ENCODE data around the gene CRMP1.

- TF ChIP-seq CTCF (conservative IDR thresholded peaks at IDR 0.05) (no peak), EZH2 (IDR thresholded peaks at IDR 0.05; ENCODE audit: low read depth) (no peak)
These were observed 101.2 kb downstream of the CRMP1 start for GRCh38 chr4:5791654-5792053.

Measured in PC-9 (cell line).